Cardiac fibroblast (primary cell): ENCODE data around the gene PYHIN1.

ENCODE experiments used
- DNase-seq, 2 donors: peaks; one replicate each; pipeline versions ENCODE4 v3.0.0 to v3.0.0-alpha.2; 2010; ENCODE audit warnings: low read depth in 2 of 2
- H3K4me3 ChIP-seq, 2 donors: replicated peaks in 1 of 2; 1 replicate in 1 of 2; 2 replicates in 1 of 2; pipeline ENCODE4 v1.5.1; 2011; ENCODE audit warnings: low read depth in 2 of 2, low read length in 2 of 2, mild to moderate bottlenecking in 2 of 2, moderate library complexity in 1 of 2
- CTCF ChIP-seq: IDR thresholded peaks from one replicate; pipeline ENCODE4 v1.5.1; 2011; ENCODE audit warnings: low read depth, mild to moderate bottlenecking, low read length, inconsistent platforms

The PYHIN1 gene

GRCh38 chr1:158931055-158931737 lies at the start of gene PYHIN1:
TSS of gene PYHIN1 (plus strand) at chr1:158931552. CDS start at chr1:158936911, 5,359 bp downstream.
- no peak for TF ChIP-seq CTCF
- DNase-seq, result no peak
- H3K4me3 ChIP-seq, result no peak within 1 kb of the TSS

GRCh38 chr1:158893654-158894053 lies 37.7 kb upstream of the PYHIN1 start:
- DNase-seq, result no peak
- H3K4me3 ChIP-seq, result no peak overlapping the region
- TF ChIP-seq CTCF, result no peak

GRCh38 chr1:158898722-158899121 lies 32.6 kb upstream of the PYHIN1 start:
- H3K4me3 ChIP-seq, result no peak overlapping the region
- no peak for TF ChIP-seq CTCF
- no peak for DNase-seq

GRCh38 chr1:158901623-158902022 lies 29.7 kb upstream of the PYHIN1 start:
- DNase-seq, result no peak
- TF ChIP-seq CTCF, result no peak

GRCh38 chr1:158916085-158916484 lies 15.3 kb upstream of the PYHIN1 start:
- no peak for DNase-seq
- no peak overlapping the region for H3K4me3 ChIP-seq
- no peak for TF ChIP-seq CTCF

More at GRCh38 chr1:158901623-158902022, 29.7 kb upstream of the PYHIN1 start:
- H3K4me3 ChIP-seq, result no peak overlapping the region

- DNase-seq, result no peak
- no peak for TF ChIP-seq CTCF
- H3K4me3 ChIP-seq, result no peak overlapping the region
These were observed 6.7 kb upstream of the PYHIN1 start for GRCh38 chr1:158924677-158925076.

GRCh38 chr1:158930504-158930903 lies 848 bp upstream of the PYHIN1 start:
- no peak overlapping the region for H3K4me3 ChIP-seq
- TF ChIP-seq CTCF, result no peak
- peak in 1 of 2 donors; percentile 0 for DNase-seq
